Raji (cell line): ENCODE measurements around the gene ITGA6.

ENCODE experiments used
- POLR2A ChIP-seq: IDR thresholded peaks from 2 replicates; pipeline ENCODE4 v1.6.1; 2011; ENCODE audit warnings: low read depth, low read length, control low read depth; ENCODE audit not compliant: insufficient read depth

The ITGA6 gene

DNA sequence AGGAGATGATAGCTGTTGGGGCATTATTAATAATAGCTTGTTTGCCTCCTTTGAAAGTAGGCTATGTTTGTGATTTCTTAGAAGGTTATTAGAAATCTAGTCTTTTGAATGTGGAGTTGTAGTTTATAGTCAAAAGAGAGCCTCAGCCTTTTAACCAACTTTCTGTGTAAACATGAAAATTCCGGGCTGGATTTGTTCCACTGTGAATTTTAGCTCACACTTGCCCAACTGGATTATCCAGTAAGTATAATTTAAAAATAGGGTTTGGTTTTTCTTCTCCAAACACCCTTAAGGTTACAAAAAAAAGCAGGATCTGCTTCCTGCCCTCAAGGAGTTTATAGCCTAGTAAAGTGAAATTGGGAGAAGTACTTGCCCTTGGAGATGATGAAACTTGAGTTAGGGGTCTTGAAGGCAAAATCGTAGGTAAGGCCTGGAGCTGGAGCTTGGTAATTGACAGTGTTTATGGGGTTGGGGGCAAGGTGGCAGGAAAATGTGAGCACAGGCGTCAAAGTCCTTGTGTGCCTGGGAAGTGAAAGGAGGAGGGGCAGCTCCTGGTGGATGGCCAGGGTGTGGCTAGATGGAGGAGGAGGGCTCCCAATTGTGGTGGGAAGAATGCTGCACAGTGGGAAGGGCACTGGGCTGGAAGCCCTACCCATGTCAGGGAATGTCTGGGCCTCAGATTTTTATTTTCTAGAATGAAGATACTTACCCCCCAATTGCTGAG lies 21.3 kb downstream of the ITGA6 start:
- no peak for TF ChIP-seq POLR2A

DNA sequence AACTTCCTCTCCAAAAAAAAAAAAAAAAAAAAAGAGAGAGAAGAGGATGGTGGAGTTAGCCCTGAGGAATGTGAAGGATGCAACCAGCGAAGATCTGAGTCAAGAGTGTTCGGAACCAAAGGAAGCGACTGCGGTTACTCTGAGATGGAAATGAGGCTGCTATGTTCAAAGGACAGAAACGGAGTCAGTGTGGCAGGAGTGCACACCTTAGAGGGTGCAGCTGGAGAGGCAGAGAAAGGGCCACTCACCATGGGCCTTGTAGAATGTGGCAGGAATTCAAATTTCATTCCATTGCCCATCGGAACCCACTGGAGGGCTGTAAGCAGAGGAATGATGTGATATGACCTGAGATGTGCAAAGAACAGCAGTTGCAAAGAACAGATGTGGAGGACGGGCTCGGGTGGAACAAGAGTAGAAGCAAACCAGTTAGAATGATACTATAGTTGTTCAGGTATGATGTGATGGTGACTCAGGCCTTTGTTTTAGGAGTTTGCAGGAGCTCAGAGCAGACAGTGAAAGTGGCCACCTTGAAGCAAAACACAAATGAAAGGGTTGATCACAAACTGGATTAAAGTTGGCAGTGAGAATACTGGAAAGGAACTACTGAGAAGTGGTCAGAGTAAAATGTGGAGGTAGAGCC lies 22.6 kb downstream of the ITGA6 start:
- no peak for TF ChIP-seq POLR2A

DNA sequence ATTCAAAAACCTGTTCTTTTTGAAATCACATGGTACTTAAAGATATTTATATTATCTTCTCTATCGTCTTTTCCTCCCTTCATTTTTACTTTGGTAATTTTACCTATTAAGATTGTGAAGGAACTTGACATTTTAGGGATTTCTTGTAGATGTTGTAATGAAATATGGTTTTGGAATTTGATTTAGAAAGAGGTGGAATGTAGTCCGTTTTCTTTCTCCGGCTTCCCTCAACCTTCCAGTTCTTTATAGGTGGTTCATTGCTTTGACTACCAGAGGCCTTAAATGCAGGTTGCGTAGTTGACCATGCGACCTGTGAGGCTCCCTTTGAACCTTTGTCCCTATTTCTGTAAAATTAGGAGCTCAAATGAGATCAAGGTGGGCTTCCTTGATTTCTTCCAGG lies 24.5 kb downstream of the ITGA6 start:
- TF ChIP-seq POLR2A = no peak

DNA sequence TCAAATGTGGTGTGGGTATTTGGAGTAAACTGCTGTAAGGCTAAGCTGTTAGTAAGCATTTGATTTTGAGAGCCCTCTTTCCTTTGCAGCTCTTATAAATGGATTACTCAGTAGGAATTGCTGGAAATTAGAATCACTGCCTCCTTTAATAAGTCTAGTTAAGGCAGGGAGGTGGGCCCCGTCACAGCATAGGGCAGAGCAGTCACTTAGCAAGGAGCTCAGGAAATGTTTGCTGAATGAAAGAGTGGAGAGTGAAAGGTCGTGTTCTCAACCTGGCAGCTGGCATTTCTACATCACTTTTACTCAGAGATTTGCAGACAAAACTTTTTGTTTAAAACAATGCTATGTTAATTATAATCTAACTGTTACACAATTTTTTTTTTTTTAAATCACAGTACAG lies 25.5 kb downstream of the ITGA6 start:
- TF ChIP-seq POLR2A = no peak

DNA sequence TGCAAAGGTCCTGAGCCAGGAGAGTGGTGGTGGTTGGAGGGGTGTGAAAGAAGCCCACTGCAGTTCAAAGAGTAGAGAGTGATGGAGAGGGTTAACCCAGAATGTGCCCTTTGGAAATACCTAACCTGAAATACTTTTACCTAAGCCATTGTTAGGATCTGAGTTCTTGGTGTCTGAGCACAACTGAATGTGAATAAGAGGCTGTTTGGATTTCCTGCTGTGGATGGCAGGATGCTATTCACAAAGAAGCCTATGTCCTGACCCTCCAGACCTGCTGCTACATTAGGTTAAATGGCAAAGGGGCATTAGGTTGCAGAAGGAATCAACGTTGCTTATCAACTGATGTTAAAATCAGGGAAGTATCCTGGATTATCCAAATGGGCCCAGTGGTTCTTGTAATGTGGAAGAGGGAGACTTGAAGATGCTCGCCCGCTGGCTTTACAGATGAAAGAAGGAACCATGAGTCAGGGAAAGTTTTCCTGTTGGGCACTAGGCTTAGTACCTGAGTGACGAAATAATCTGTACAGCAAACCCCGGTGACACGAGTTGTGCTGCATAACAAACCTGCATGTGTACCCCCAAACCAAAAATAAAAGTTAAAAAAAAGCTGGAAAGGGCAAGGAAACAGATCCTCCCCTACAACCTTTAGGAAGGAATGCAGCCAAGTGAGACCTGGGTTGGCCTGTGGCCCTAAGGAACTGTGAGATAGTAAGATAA lies 27.2 kb downstream of the ITGA6 start:
- TF ChIP-seq POLR2A = no peak

DNA sequence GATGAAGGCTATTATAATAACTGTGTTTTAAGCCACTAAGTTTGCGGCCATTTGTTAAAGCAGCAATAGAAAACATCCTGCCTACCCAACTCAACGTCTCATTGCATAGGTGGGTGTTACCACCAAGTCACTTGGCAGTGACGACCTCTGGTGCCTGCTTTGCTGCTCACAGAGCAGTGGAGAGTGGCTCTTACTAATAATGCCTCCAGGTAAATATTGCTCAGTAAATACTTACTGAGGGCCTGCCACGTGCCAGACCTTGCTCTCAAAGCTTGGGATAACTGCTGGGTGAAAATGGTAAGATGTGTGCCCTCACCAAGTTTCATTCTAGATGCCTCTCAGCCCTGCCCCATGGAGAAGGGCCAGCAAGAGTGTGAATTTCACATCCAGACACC lies 27.7 kb downstream of the ITGA6 start:
- TF ChIP-seq POLR2A = no peak

DNA sequence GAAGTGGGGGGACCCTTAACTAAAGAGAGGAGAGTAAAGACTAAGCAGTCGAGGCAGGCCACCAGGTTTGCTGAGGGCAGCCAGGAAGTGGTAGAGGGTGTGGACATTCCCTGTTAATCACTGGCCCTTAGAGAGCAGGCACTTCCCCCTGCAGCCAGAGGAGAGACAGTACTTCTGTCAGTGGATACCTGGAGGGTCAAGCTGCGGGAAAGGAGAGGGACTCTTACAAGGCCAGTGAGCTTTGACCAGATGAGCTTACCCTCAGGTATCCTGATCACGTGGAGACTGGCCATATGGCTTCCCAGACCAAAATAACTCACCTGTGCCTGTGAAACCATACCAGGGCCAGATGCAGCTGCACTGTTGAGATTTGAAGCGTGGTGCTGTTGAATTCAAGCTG lies 28.6 kb downstream of the ITGA6 start:
- TF ChIP-seq POLR2A = no peak

DNA sequence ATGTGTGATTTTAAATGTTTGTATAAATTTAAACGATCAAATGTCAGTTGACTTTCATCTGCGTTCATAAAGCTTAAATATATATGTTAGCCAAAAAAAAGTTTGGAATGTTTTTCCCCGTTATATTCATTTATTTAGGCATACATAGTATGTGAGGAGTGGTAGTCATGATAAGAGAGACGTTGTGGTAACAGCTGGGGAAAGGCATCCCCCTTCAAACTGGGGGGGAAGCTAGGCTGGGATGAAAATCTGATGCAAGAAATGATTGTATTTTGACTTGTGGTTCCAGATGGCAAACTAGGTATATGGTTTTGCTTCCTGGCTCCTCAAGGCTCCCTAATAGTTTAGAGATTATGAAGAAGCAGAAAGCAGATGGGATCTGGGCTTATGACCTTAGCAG lies 30.1 kb downstream of the ITGA6 start:
- TF ChIP-seq POLR2A = no peak

DNA sequence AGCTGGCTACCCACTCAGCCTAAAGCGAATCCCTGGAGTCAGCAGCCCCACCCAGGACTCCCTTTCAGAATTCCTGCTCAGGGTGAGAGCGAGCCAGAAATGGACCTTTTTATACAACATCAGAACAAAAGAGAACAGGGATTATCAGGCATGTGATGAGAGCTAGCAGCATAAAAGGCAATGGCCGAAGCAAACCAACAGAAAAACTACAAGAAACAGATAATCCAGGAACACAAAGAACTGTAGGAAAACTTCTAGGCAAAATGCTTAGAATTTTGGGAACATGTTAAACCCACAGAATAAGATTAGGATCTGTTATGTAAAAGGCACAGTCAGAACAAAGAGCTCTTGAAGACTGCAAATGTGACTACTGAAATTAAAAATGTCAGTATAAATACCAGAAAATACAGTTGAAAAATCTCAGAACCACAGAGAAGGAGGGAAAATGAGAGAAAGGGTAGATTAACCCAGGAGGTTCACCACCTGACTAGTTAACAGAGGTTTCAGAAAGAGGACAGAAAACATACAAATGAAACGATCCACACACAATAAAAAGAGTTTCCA lies 31.3 kb downstream of the ITGA6 start:
- no peak for TF ChIP-seq POLR2A

DNA sequence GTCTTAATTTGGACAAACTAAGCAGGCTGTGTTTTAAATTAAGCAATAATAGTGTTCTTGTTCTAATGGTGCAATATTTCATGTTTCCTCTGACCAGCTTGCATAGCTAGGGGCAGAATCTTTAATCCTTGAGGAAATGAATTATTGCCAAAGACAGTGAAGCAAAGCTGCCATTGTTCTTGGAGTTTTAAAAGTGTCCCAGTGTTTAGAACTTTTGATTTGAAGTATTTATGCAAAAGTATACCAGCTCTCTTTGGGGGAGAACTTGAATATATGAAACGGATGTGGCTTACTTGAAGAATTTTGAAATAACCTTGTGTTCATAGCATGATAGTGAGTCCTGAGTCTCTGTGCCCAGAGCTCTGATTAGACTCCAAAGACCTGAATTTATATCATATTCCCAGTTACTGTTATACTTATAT lies 33.4 kb downstream of the ITGA6 start:
- TF ChIP-seq POLR2A = no peak

DNA sequence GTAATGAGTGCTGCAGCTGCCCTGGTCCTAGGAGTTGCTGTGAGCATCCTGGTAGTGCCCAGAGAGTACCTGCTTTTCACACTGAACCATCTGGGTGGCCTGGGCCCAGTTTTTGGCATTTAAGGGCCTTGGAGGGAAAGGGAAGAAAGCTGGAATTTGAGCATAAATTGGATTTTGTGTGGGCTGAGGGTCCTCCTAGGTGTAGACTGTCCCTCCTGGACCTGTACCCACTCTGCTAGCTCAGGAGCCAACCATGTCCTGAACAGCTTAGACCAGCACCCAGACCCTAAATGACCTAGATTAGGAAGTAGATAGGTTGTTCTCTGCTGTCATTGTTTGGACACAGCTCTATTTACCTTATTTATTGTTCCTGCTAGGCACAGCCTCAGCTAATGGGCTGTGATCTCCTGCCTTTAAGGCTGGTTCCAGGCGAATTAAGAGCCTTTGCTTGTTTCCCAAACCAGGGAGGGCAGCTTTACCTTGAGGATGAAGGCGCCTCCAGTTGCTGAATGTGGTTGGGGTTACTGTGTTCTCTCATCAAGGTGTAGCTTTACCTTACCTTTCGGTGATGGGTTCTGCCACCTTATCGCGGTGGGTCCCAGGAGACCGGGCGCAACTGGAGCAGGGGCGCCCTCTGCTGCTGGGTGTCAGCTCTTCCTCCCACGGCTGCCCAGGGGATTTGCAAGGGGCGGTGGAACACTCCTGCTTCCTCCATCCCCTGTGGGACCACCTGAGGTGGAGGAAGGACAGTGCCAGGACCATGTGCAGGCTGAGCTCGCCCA lies 34.4 kb downstream of the ITGA6 start:
- no peak for TF ChIP-seq POLR2A

DNA sequence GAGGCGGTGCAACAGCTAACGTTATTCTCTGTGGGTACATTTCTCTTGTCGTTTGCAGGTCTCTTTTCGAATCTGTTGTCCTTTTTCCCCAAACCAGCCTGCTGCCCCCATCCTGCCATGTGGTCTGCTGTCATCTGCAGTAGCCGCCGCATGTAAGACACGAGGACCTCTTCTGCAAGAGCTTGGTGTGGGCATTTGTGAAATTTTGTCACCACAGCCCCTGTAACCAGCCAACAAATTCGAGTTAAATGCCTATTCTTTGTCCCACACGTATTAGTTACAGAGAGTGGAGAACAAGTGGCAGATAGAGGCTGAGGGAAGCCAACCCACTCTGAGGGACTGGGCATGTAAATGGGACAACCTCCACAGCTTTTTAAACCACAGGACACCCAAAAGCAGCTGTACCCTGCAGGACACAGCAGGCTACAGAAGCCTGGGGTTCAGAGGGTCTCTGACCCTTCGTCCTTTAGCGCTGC lies 35.0 kb downstream of the ITGA6 start:
- no peak for TF ChIP-seq POLR2A

DNA sequence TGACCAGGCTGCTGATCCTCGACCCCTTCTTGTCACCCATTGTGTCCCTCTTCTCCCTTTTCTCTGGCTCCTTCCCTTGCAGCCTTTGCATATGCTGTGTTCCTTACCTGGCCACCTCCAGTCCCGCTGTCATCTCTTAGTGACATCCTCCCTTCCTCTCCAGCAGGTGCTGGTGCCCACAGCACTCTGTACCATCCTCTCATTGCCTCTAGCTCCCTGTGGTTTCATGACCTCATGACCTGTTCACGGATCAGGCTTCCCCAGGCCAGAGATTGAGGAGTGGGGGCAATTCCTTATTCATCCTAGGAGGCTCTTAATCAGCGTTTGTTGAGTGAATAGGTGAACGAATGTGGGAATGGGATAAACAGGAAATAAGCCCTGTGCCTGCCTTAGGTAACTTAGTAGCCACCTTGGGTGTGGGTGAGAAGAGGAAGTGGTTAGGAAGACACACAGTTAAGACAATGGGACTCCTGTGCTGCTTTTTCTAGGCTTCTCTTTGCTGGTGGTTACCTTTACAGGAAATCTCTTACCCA lies 35.5 kb downstream of the ITGA6 start:
- no peak for TF ChIP-seq POLR2A

DNA sequence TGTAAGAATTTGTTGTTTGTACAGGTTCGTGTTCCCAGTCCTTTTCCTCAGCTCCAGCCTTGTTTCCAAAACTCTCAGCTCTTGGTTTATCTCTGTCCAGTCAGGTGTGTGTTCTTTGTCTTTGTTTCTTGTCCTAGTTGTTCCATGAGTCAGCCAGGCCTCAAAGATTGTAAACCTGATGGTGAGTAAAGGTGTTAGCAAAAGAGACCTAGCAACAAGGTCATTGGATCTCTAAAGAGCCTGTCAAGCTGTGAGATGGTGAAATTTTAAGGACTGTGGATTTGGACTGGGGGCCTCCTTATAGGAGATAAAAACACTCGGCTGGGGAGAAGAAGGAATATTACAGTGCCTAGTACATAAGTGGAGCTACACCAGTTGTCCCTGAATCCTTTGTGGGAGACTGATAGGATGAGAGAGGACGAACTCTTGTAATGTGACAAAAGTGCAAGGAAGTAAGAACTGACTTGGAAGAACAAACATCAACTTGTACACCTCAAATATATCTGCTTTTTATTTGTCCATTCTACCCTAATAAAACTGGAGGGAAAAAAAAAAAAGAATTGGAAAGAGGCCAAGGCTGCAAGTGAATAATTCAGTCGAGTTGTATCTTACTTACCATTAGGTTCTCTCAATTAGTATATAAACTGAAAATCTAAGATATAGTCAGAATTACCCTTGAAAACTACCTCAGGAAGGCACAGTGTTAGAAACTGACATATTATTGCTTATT lies 37.2 kb downstream of the ITGA6 start:
- no peak for TF ChIP-seq POLR2A
